ENCODE measurements around the gene GRM7.

Gene GRM7

DNA sequence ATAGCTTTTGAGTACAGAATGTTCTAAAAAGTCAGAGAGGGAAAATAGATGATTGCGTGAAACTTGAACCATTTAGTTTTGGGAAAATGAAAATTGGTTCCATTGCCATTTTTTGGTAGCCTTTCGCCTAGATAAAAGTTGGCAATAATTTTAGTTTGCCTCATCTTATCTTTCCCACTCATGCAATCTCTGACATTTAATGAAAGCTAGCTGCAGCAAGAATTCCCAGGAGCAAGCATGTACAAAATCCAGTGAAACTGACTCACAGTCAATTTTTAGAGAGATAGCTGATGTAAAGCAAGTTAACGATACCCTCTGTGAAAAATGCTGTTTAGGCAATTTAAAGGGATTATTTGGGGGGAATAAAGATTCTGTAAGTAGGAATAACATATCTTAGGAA lies 797.4 kb downstream of the GRM7 start:
- no peak for DNase-seq (ENCODE audit: low read depth)

DNA sequence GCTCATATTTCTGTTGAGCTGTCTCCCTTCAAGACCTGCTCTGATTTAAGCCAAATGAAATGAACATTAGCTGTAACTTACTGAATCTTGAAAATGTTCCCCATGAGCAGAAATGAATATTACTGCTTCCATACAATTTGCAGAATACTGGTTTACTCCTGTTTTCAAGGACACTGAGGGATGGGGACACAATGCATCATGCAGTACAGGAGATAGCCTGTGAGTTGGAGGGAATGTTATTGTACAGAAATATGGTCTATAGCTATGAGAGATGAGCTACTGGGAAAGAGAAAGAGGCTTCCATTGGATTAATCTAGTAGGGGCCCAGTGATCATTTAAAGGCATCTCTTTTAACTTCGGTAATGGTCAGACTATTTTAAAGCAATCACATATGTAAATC lies 798.2 kb downstream of the GRM7 start:
- DNase-seq (ENCODE audit: low read depth), result no peak

DNA sequence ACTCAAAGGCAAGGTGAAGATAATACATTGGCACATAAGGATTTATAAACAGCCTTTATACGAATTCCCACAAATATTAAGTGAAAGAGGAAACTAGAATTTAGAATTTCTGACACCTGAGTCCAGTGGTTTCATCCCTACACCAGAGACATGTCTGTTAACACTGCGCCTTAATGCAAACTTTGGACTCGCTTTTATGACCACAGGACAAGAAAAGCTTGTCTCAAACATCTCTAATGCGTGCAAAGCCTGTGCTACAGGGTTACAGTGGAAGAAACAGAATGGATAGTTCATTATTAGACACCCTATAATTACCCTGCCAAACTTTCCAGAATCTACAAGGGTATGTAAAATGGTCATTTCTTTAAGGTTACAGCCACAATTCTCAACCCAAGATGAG lies 802.9 kb downstream of the GRM7 start:
- DNase-seq (ENCODE audit: low read depth), result no peak

DNA sequence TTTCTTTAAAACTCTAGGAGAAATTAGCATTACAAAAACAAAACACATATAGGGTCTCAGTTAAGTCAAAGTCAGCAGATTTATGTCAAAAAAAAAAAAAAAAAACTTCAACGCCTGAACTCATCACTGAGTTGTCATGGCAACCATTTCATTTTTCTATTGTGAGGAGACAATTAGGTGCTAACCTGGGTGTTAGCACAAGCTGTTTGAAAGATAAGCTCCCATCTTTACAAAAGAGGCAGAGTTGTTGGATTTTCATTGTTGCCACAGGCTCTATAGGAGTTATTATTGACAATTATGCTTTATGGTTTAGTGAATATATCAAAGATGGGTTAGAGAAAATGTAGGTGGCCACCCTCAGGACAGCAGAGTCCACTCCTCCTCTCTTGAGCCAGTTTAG lies 806.9 kb downstream of the GRM7 start:
- DNase-seq (ENCODE audit: low read depth), result no peak

DNA sequence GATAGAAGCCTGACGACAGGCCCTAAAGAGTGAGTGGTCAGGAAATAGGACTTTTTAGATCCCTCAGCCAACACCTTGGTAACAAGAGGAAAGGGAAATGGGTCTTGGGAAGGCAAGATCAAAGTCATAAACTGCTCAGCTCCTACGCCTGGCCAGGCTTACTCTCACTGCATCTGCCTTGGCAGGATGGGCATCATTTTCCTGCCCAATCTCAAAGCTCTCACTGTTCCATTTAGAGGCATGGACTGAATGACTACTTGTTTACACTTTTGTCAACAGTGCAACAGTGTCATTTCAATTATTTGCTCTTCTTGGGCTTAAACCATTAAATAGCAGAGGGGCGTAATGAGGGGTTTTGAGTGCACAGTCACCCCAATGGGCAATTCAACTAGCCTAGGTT lies 808.7 kb downstream of the GRM7 start:
- DNase-seq (ENCODE audit: low read depth), result no peak

DNA sequence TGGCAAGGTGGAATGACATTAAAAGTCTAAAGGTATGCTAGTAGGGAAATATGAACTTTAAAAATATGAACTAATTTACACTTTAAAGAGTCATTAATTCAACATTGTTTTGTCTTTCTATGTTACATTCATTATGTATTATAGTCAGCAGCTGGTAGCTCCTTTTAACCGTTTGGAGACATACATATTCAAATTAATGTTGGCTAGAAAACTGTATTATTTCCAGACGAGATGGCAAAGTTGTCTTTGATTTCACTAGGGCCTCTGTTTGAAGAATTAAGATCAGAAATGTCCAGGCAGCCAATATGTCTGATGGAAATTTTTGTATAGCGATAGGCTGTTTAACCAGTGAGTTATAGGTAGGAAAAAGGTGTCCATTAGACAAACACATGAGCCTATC lies 817.6 kb downstream of the GRM7 start:
- no peak for DNase-seq (ENCODE audit: low read depth)

DNA sequence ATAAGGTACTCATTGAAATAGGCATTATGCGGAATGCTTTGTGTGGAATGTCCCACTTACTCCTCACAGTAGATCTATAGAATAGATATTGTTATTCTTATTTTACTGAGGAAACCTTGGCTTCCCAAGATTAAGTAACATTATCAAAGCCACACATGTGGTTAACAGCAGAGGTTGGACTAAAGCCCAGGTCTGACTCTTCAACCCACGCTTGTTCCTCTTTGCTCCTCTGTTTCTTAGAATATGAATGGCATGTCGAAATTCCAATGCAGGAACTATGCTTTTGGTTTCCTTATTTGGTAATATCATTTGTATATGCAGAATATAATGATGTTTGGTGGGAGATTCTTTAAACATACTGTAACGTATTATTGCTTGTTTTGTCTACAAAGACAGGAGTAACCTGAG lies 821.9 kb downstream of the GRM7 start:
- no peak for DNase-seq (ENCODE audit: low read depth)

DNA sequence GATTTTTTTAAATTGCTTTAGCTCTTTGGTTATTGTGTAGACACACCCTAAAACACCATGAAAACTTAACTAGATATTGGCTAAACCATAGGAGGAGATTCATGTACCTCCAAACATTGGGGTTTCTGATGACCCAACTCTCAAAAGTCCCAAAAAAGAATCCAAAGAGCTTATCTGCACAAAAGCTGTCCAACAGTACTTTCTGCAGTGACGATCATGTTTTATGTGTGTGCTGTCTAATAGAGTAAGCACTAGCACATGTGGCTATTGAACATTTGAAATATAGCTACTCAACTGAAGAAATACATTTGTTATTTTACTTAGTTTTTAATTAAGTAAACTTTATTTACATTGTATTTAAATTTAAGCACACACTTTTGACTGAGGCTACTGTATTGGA lies 822.5 kb downstream of the GRM7 start:
- no peak for DNase-seq (ENCODE audit: low read depth)

DNA sequence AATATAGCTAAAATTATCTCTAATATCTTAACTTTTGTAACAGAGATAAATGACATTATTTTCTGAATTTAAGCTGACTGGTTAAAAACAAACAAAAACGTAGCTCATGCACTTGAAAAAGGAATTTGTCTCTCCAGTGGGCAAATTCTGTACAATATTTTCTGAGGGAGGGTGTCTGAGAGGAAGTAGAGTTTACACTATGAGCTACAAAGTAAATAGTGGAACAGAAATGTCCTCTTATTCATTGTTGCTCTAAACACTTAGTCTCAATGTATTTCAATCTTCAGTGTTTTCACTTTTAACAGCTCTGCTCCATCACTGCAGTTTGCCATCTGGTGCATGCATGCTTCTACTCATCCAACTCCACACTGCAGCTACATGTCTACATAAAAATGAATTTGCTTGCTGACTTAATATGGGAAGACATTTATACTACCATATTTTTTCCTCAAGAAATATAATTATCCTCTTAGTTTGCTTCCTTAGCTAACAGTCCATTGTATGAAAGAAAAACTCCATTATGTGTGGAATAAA lies 823.3 kb downstream of the GRM7 start:
- no peak for DNase-seq (ENCODE audit: low read depth)

DNA sequence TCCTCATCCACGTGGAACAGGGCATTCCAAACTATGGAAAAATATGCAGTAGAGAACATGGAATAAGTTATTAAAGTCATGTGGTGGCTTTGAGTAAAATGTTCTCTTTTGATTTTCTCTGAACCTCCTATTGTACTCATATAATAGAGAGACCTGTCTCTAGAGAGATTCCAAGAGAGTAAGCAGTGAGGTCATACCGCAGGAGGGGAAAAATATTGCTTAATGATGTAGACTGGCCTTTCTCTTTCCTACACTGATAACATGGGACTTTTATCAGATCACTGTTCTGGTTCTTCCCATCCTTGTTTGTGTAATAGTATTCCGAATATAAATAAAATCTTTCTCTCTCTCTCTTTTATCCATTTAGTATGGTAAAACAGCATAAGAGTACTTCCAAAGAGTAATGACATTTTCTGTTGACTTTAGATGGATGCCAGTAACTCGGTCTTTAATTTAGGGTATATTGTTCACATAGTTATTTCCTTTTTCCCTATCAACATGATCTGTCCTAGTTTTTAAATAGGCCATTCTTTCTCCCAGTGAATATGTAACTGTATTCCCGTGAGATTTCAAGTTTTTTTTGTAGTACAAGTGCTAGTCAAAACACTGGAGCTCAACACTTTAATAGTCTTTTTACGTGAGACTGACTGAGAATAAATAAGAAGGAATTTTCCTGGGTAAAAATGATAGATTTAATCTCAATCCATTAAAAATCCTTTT lies 826.7 kb downstream of the GRM7 start:
- no peak for DNase-seq (ENCODE audit: low read depth)

DNA sequence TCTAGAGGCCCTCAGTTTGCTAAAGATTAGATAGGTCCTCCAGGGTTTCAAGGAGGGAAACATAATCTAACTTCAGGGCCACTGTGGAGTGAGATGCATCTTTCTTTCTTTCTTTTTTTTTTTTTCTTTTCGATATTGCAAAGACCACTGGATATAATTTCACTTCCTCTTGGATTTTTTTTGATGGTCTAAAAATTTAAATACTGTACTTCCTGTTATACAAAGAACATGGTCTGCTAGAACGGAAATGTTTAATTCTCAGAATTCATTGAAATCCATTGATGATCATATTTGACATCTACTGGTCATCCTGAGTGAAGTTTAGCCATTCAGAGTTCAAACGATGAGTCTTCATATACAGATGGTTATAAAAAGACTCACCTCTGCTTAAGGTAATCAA lies 832.0 kb downstream of the GRM7 start:
- DNase-seq (ENCODE audit: low read depth), result no peak

DNA sequence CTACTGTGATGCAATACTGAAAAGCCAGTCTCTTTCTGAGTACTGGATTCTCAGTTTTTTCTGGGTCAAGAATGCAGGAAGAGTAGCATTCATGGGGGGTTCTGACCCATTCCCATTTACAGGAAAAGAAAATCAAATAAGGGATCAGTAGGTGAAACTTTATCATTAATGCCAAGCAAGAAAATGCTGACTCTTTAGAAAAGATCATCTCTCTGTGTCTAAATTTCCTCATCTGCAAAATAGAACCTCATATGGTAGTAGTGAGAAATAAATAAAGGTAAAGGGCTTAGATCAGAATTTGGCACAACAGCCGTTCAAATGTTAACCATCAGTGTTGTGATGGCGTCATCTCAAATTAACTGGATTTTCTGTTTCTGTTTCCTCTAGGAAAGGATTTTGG lies 833.1 kb downstream of the GRM7 start:
- DNase-seq (ENCODE audit: low read depth), result no peak

DNA sequence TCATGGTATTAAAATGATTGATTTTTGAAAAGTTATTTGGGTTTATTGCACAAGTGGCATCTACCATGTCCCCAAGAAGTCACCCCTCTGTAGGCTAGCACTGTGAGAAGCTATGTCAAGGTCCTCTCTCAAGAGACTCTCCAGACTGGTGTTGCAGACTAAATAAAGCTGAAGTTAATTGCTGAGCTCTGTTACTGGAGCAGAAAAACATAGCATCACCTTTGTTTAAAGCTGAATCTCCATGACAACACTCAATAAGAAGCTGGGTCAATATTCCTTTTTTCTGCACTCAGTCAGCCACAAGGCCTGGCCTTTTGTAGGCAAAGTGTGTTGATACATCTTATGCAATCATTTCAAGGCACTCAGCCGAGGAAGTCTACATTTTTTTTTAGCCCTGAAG lies 834.1 kb downstream of the GRM7 start:
- DNase-seq (ENCODE audit: low read depth), result no peak

DNA sequence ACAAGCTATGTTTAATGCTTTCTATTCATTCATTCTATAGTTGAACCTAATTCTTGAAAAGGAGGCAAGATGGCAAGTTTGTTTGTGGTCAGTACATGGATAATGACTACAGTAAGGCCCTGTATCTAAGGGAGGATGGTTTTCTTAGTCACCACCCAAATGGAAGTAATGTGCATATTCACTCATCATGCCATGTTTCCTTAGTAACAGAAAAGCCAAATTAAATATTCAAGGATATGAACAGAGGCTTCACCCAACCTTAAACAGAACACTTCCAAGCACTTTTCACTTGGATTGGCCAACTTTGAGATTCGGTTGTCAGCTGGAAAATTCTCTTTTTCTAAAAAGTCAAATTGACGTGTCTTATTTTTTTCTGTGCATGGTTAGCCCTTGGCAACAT lies 835.4 kb downstream of the GRM7 start:
- no peak for DNase-seq (ENCODE audit: low read depth)

DNA sequence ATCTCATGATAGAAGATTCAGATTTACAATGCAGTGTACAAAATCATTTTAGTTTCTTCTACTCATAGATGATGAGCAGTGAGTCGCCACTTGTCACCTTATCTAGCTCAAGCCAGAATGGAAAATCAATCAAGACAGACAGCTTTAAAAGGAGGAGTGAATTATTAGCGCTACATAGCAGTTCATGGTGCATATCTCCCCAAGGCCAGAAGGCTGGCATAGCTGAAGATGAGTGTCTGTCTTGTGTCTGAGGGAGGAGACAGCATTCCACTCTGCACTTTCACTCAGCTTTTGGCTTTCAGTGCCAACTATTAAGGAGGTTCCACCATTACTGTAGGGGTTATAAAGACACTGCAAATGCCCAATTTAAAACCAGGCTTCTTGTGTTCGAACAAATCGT lies 836.6 kb downstream of the GRM7 start:
- DNase-seq (ENCODE audit: low read depth), result no peak

DNA sequence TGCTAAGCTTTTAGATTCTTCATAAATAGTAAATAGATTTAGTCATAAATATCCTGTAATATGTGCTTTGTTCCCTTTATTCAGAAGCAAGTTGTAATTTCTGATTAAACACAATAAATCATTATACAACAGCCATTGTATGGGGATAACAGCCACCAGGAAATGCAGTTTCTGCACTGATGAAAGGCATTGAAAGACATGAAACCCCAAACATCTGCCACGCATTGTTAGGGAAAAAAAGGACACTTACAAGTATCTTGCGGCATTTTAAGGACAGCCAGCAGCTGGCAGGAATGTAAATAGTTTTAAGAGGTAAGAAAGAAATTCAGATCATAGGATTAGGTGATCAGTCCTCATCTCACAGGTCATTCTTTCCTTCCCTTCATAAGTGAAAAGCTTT lies 839.6 kb downstream of the GRM7 start:
- DNase-seq (ENCODE audit: low read depth), result no peak

DNA sequence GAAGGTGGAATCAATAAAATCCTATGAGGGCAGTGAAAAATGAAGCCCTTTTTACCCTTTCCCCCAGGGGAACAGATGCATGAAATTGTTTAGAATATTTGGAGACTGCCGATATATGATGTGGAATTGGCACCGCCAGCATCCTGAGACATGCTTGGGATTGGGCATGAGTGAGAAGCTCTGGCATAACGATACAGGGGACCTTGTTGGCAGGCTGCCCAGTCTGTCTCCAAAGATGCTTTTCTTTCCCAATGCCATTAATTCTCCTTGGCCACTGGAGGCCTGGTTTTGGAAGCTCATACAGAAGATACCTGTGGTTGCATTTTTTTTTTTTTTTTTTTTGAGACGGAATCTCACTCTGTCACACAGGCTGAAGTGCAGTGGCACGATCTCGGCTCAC lies 840.1 kb downstream of the GRM7 start:
- DNase-seq (ENCODE audit: low read depth), result no peak

DNA sequence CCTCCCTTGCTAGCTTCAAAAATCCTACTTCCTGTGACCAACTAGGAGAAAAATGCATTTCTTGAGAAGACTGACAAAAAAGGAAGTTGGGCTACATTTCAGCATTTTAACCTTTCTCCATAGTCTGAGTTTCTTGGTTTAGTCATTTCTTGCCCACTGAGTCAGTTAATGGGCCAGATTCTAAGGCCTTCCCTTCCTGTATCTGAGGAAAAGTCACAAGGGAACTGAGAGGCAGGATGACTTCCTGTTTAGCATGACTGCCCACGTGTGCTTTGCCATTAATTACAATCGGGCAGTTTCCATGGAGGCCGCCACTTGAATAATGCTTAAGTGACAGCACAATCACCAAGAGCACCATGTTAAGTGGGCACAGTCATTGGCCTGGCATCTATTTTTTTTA lies 846.3 kb downstream of the GRM7 start:
- DNase-seq (ENCODE audit: low read depth), result no peak

DNA sequence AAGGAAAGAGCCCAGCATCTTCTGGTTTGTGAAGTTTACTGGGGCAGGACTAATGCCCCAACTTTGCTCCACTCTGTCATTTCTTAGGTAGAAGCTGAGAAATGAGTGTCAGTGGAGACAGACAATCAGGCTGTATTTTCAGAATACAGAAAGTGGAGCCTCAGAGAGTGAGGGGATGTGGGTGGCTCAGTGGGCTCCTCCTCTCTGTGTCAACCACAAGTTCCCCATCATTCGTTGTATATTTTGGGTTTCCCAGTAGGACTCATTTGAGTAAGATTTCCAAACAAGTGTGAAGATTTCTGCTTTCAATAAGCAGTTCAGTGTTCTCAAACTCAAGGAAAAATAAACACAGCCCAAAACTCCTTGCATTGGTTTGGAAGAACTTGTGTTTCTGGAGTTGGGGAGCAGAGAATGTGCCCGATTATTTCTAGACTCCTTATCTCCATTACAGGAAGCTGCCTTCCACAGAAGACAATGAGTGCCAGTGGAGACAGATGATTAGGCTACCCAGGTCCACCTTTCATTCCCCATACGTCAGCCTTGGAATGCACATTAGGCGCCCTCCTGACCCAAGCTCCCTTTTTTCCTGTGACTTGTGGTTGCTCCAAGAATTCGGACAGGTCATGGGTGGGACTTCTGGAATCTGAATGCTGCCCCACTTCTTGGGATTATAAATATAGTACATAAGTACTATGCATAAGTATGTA lies 848.6 kb downstream of the GRM7 start:
- no peak for DNase-seq (ENCODE audit: low read depth)

DNA sequence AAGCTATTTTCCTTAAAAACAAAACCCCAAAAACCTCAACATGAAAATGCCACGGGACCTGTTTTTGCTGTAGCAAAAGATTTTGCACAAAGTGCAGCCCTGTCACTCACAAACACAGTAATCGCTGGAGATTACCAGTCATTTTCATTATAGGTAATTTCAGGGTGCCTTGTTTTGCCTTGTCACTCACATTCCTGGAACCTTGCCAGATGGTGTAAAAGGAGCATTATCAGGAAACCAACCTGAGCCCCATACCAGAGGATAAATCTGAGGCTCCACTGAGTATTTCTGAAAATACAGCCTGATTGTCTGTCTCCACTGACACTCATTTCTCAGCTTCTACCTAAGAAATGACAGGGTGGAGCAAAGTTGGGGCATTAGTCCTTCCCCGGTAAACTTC lies 849.4 kb downstream of the GRM7 start:
- DNase-seq (ENCODE audit: low read depth), result no peak

DNA sequence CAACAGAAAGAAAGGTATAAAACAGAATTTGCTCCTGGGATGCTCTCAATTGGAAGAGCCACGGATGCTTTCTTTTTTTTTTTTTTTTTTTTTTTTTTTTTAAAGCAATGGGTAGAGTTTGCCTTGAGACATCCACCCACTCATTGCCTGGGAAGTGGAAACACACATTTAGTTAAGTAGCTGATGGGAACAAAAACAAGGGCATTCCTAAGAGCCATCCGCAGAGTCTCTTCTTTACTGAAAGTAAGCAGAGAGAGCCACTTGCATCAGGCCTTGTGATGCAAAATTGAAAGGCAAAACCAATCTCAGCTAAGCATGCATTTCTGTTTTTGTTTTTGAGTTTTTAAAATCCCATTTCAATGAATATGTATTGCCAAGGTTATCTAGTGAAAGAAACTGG lies 852.8 kb downstream of the GRM7 start:
- no peak for DNase-seq (ENCODE audit: low read depth)

DNA sequence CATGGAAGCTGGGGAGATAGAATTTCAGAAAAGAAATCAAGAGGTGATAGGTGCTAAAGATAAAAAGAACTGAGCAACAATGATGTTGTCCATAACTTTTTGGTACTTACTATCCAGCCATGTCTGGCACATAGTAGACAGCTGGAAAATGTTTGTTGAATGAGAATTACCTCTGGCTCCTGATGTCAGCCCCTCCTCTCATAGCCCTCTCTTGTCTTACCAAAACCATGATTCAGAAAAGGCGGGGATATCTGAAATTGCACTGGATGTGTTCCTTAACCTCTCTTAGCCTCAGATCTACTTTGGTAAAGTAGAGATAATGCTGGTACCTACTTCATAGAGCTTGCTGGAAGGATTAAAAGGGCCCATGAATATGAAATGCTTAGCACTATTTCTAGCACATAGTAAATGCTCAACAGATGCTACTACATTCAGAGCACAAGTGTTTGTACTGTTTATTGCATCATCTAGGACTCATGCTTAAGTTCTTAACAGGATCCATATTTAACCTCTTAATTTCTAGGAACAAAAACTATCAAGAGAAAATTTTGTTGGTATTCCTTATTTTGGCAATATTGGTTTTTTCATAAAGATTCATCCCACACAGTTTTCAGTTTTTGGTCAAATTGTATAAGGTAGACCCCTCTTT lies 859.9 kb downstream of the GRM7 start:
- DNase-seq (ENCODE audit: low read depth), result no peak

DNA sequence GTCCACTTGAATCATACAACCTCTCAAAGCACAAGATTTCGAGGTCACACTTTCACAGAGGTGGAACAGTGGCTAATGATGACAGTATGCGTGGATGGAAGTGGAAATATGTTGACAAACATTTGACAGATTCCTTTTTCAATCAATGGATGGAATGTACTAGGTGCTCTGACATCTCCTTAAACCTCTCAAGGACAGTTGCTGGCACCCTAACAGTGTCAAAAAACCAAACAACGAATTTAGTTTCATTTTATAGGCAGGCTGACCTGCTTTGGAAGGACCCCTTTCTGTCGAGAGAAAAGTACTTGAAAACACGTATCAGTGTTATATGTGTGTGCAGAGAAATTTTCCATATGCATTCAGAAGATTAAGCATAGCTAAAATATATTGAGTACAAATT lies 861.0 kb downstream of the GRM7 start:
- no peak for DNase-seq (ENCODE audit: low read depth)

Measured in ELR (cell line).